NOMO-1 treated with DMSO at 0.1 percent for 48 hours (cell line): ENCODE measurements around the gene CDX1.
A peak's percentile ranks its signal among the peaks of the same experiment; 100 is the strongest.

Experiments
- DNase-seq: peaks from one replicate; lab custom pipeline; 2025; ENCODE audit not compliant: unreplicated experiment; lab: John Stamatoyannopoulos, UW

Gene CDX1

GRCh38 chr5:150131461-150131860 lies 35.1 kb upstream of the CDX1 start:
- DNase-seq = no peak

- DNase-seq = peak; percentile 81
Measured at GRCh38 chr5:150131978-150132694, 34.4 kb upstream of the CDX1 start.

- no peak for DNase-seq
Measured at GRCh38 chr5:150132740-150133139, 33.8 kb upstream of the CDX1 start.

- DNase-seq = no peak
Measured at GRCh38 chr5:150133581-150134197, 32.9 kb upstream of the CDX1 start.

- no peak for DNase-seq
Measured at GRCh38 chr5:150134198-150134588, 32.4 kb upstream of the CDX1 start.

- DNase-seq = no peak
Measured at GRCh38 chr5:150135557-150136304, 30.8 kb upstream of the CDX1 start.

- DNase-seq = no peak
Measured at GRCh38 chr5:150136305-150137167, 30.0 kb upstream of the CDX1 start.

GRCh38 chr5:150137168-150137957 lies 29.2 kb upstream of the CDX1 start:
- no peak for DNase-seq

GRCh38 chr5:150137997-150138396 lies 28.6 kb upstream of the CDX1 start:
- DNase-seq = no peak

- DNase-seq = no peak
Measured at GRCh38 chr5:150138551-150139265, 27.9 kb upstream of the CDX1 start.

GRCh38 chr5:150139334-150139733 lies 27.2 kb upstream of the CDX1 start:
- no peak for DNase-seq

GRCh38 chr5:150140830-150141229 lies 25.7 kb upstream of the CDX1 start:
- DNase-seq = no peak

GRCh38 chr5:150141544-150142184 lies 24.9 kb upstream of the CDX1 start:
- no peak for DNase-seq

- peak; percentile 86 for DNase-seq
Measured at GRCh38 chr5:150142185-150142958, 24.2 kb upstream of the CDX1 start.

- no peak for DNase-seq
Measured at GRCh38 chr5:150142959-150143349, 23.6 kb upstream of the CDX1 start.

GRCh38 chr5:150143350-150144245 lies 23.0 kb upstream of the CDX1 start:
- DNase-seq = no peak

- no peak for DNase-seq
Measured at GRCh38 chr5:150144246-150144801, 22.3 kb upstream of the CDX1 start.
